Heart right ventricle (tissue), 16 donors: ENCODE measurements around the gene COL25A1. TPM values are rescaled to one million over a fixed set of nuclear protein-coding genes. Genes with fewer than 3 reads are reported as not detected.

Experiments used
- ATAC-seq, 8 donors: fragments of 200-7000 bp; cut with Tn5 transposase; one replicate each; pipeline ENCODE4 v1.9.1; 2020; ENCODE audit warnings: mild to moderate bottlenecking in 8 of 8, moderate library complexity in 8 of 8, moderate number of reproducible peaks in 1 of 8
- DNase-seq, 2 donors: peaks; one replicate each; pipeline ENCODE4 v3.0.0-alpha.2; 2020
- H3K27ac ChIP-seq, 10 donors: fragments of 200-600 bp; sonication (generic) in 2 of 10; one replicate each; pipeline versions ENCODE4 v1.5.0 to v1.8.0; 2020 to 2022; ENCODE audit warnings: mild to moderate bottlenecking in 3 of 10
- H3K27me3 ChIP-seq, 7 donors: fragments of 200-600 bp; one replicate each; pipeline ENCODE4 v1.8.0; 2021 to 2022; ENCODE audit warnings: mild to moderate bottlenecking in 2 of 7
- H3K36me3 ChIP-seq, 9 donors: fragments of 200-600 bp; sonication (generic) in 1 of 9; one replicate each; pipeline versions ENCODE4 v1.5.0 to v1.8.0; 2020 to 2022; ENCODE audit warnings: mild to moderate bottlenecking in 2 of 9
- H3K4me1 ChIP-seq, 9 donors: fragments of 200-600 bp; sonication (generic) in 1 of 9; one replicate each; pipeline versions ENCODE4 v1.5.0 to v1.8.0; 2020 to 2022; ENCODE audit warnings: mild to moderate bottlenecking in 4 of 9
- H3K4me3 ChIP-seq, 10 donors: fragments of 200-600 bp; sonication (generic) in 2 of 10; one replicate each; pipeline versions ENCODE4 v1.5.0 to v1.8.0; 2020 to 2022; ENCODE audit warnings: mild to moderate bottlenecking in 7 of 10, moderate library complexity in 2 of 10
- H3K9me3 ChIP-seq, 11 donors: fragments of 200-600 bp in 10 of 11; sonication (generic) in 2 of 11; one replicate each; pipeline versions ENCODE4 v1.5.0 to v1.8.0; 2013 to 2022; ENCODE audit warnings: mild to moderate bottlenecking in 2 of 11, control low read depth in 1 of 11, moderate library complexity in 1 of 11
- WGBS, 2 donors: extraction: QIAGEN DNeasy Blood & Tissue Kit; methylation state at CpG; one replicate each; pipeline ENCODE4 v1.1.7; 2013; ENCODE audit warnings: inconsistent platforms in 1 of 2; 5-methylcytosine and 5-hydroxymethylcytosine counted together
- intact Hi-C, 10 donors: fragments of 100-400 bp; cut with DNase I; formaldehyde crosslinking; loops; one replicate each; pipeline versions ENCODE4 v1.11.1 to v1.14.2; 2022
- polyA plus RNA-seq, 2 donors: library from polyadenylated mRNA; stranded (reverse); fragments of 200-250 nt; gene quantifications; one replicate each; pipeline ENCODE4 v1.2.3, GENCODE V29; 2013
- total RNA-seq, 10 donors: library from RNA; stranded (reverse); fragmentation: NEBNext Ultra II Directional in 3 of 10; extraction: Animal tissue kit (Norgen Biotek cat#: 25700) in 3 of 10; gene quantifications; one replicate each; pipeline versions ENCODE4 v1.2.1 to v1.2.4, GENCODE V29; 2021 to 2023
- TF ChIP-seq, protein P1 (sequence below), 9 donors: fragments of 200-600 bp; sonication (generic) in 2 of 9; IDR thresholded peaks; one replicate each; pipeline versions ENCODE4 v1.5.0 to v1.8.0; 2021 to 2022; ENCODE audit warnings: antibody characterized with exemption in 9 of 9, mild to moderate bottlenecking in 5 of 9, moderate library complexity in 1 of 9
- donor health status: Arrhythmogenic right ventricular cardiomyopathy.
- donor health status: ischemic (EF 13 %, LVEDD 7.1; RV severe dilation, severe dysfunction).
- donor health status: healthy with polysubstance abuse.
- donor health status: DM: no; HTN: yes; CAD: no.
- donor health status: DM: no; HTN: no; CAD: no.
- donor health status: ischemic (EF 25% LVEDD 6.9; RV normal size, moderate dysfunction).
- donor health status: ischemic (EF 25% LVEDD 5.7; RV mildly dilated, moderate dysfunction).
- donor health status: healthy.
- donor health status: DM: yes; HTN: yes; CAD: no.
- donor health status: Ischemic cardiomyopathy.
- donor health status: ischemic (EF 35%, LVEDD 5.7; RV mildly dilated, moderate dysfunction).
- donor health status: nonischemic (EF 11% LVEDD 7.7; RV severe dilation, severe dysfunction).
- donor health status: DM: yes; HTN: yes; CAD: no.
- donor health status: PGD.
- donor health status: ischemic (EF 29% LVEDD 5.4; RV normal size, mild dysfunction).
- donor health status: nonischemic (EF 23%, LVEDD 6.1; RV moderate dilation, normal function).

The COL25A1 gene
- total and polyA plus RNA-seq, 12 donors: 0.07 to 1.2 (median 0.41) TPM

DNA sequence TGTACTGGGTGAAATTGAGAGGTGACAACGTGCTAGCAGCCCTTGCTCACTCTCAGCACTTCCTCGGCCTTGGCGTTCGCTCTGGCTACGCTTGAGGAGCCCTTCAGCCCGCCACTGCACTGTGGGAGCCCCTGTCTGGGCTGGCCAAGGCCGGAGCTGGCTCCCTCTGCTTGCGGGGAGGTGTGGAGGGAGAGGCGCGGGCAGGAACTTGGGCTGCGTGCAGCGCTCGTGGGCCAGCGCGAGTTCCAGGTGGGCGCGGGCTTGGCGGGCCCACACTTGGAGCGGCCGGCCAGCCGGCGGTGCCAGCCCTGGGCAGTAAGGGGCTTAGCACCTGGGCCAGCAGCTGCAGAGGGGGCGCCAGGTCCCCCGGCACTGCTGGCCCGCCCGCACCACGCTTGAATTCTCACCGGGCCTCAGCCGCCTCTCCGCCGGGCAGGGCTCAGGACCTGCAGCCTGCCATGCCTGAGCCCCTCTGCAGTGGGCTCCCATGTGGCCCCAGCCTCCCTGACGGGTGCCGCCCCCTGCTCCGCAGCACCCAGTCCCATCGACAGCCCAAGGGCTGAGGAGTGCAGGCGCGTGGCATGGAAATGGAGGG, 290.1 kb downstream of the COL25A1 start:
- Histone ChIP-seq H3K27me3 (no peaks in the 10 kb centered on the region), H3K9me3 (peaks cover 0 to 12% (median 0%) of the 10 kb centered on the region in 11 donors), H3K4me3 (no peak overlapping the region), H3K4me1 (peaks cover 0 to 15% (median 5%) of the 10 kb centered on the region in 9 donors), H3K27ac (no peak overlapping the region), H3K36me3 (no peaks in the 10 kb centered on the region)
- intact Hi-C loops: no loop called here
- DNase-seq: no peak
- ATAC-seq: no peak
- 95 to 98% methylated on average over 37 of the region's 37 CpGs for WGBS, 2 donors
- TF ChIP-seq, protein P1, sequence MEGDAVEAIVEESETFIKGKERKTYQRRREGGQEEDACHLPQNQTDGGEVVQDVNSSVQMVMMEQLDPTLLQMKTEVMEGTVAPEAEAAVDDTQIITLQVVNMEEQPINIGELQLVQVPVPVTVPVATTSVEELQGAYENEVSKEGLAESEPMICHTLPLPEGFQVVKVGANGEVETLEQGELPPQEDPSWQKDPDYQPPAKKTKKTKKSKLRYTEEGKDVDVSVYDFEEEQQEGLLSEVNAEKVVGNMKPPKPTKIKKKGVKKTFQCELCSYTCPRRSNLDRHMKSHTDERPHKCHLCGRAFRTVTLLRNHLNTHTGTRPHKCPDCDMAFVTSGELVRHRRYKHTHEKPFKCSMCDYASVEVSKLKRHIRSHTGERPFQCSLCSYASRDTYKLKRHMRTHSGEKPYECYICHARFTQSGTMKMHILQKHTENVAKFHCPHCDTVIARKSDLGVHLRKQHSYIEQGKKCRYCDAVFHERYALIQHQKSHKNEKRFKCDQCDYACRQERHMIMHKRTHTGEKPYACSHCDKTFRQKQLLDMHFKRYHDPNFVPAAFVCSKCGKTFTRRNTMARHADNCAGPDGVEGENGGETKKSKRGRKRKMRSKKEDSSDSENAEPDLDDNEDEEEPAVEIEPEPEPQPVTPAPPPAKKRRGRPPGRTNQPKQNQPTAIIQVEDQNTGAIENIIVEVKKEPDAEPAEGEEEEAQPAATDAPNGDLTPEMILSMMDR (IDR thresholded peaks at IDR 0.05): no peak

DNA sequence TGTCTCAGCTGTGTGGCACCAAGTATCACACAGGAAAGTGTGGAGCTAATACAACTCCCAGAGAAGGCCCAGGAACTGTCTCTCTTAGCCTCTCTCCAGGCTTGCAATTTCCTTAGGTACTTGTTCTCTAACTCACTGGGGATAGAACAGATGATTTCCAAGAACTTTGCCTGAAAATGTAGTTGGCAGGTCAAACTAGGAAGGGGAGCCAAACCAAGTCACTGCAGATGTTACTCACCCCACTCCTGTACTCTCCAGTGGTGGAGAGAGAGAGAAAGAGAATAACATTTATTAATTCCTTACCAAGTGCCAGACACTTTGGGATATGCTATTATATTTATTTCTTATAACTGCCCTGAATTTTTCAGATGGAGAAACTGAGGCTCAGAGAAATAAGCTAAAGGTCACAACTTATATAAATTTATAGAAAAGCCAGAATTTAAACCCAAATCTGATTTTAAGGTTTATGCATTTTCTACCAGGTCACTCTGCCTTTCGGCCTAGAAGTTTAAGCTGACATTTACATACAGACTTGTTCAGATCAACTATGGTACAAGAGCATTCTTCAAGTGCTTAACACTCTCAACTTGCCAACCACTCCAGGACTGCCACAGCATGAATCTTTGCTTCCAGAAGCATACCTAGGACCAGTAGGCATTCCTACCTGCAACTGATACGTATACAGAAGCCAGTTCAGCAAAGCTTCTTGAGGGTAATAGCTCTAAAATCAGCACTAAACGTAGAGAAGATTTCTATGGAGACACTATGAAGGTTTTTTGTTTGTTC, 291.0 kb downstream of the COL25A1 start:
- Histone ChIP-seq H3K4me3 (no peak overlapping the region), H3K36me3 (no peaks in the 10 kb centered on the region), H3K4me1 (peaks cover 0 to 15% (median 5%) of the 10 kb centered on the region in 9 donors), H3K27me3 (no peaks in the 10 kb centered on the region), H3K27ac (no peak overlapping the region), H3K9me3 (peaks cover 0 to 8% (median 0%) of the 10 kb centered on the region in 11 donors)
- intact Hi-C loops: no loop called here
- TF ChIP-seq, protein P1 (IDR thresholded peaks at IDR 0.05): no peak
- DNase-seq (no peak), ATAC-seq (peak in 3 of 8 donors; percentile 33 to 58 (median 45))
- 95 to 99% methylated on average over 3 of the region's 3 CpGs for WGBS, 2 donors

DNA sequence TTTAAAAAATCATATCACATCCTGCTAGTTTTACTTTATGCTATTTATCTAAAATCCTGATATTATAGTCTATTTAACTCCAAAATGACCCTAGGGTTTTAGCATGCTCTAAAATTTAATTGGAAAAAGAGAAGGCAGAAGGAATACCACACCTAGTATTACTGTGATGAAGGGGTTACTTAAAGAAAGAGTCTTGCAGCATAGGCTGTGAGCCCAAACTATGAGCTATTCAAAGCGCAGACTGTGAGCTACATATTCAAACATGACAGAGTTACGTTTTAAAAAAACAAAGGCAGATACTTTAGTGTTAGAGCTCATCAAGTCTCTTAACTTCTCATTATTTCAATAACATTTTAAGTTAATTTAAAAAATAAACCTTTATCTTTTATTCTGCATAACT, 291.9 kb downstream of the COL25A1 start:
- 35 to 55% methylated on average over 2 of the region's 2 CpGs for WGBS, 2 donors
- DNase-seq (no peak), ATAC-seq (no peak)
- H3K27me3 ChIP-seq: no peaks in the 10 kb centered on the region
- no peaks in the 10 kb centered on the region for H3K36me3 ChIP-seq
- TF ChIP-seq, protein P1 (IDR thresholded peaks at IDR 0.05): no peak
- no peak overlapping the region for H3K27ac ChIP-seq
- H3K4me1 ChIP-seq: peaks cover 0 to 15% (median 5%) of the 10 kb centered on the region in 9 donors
- H3K4me3 ChIP-seq: no peak overlapping the region
- intact Hi-C loops: no loop called here
- H3K9me3 ChIP-seq: peaks cover 0 to 8% (median 0%) of the 10 kb centered on the region in 11 donors

DNA sequence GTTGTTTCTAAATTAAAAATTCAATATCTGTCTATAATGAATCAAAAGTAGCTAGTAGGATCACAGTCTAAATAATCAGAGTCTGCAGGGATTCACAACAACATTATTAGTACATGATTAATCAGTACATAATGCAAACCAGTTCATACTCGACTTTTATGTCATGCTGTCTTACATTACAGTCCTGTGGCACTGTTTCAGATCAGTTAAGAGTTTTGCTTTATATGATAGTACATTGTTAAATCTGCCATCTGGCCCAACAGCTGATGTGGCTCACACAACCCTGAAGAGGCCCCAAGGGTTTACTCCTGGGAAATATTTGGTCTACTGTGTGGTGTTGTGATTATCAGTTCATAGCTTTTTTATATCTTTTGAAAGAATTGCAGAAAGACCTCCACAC, 292.5 kb downstream of the COL25A1 start:
- H3K27ac ChIP-seq: no peak overlapping the region
- intact Hi-C loops: no loop called here
- DNase-seq (no peak), ATAC-seq (peak in 1 of 8 donors; percentile 29)
- H3K4me3 ChIP-seq: no peak overlapping the region
- H3K4me1 ChIP-seq: peaks cover 0 to 15% (median 5%) of the 10 kb centered on the region in 9 donors
- 11 to 16% methylated on average over 1 of the region's 1 CpG for WGBS, 2 donors
- H3K36me3 ChIP-seq: no peaks in the 10 kb centered on the region
- TF ChIP-seq, protein P1 (IDR thresholded peaks at IDR 0.05): no peak
- H3K9me3 ChIP-seq: peaks cover 0 to 8% (median 0%) of the 10 kb centered on the region in 11 donors
- no peaks in the 10 kb centered on the region for H3K27me3 ChIP-seq
